Measurements from ENCODE around the gene FAM161A. TPM values are rescaled to one million over a fixed set of nuclear protein-coding genes. Genes with fewer than 3 reads are reported as not detected.

The FAM161A gene
- total RNA-seq, 1 experiment from 2014 or later: 10.1 TPM

- ATAC-seq: peak; percentile 95
- Histone ChIP-seq H3K9me3 (ENCODE audit: control insufficient read depth, insufficient read depth, low read depth, low read length) (no peaks in the 10 kb centered on the region), H3K4me1 (ENCODE audit: control insufficient read depth, insufficient read depth, low read length) (no peaks in the 10 kb centered on the region), H3K4me3 (ENCODE audit: low read depth in 2 of 2, low read length in 2 of 2) (no peak overlapping the region; a peak in 1 of 4 replicates), H3K27ac (ENCODE audit: low read length) (no peak overlapping the region), H3K36me3 (ENCODE audit: control insufficient read depth, insufficient read depth, low read length) (no peaks in the 10 kb centered on the region), H3K27me3 (ENCODE audit: control insufficient read depth, insufficient read depth, low read length) (no peaks in the 10 kb centered on the region; the same call in 1 of the 2 replicates)
- in situ Hi-C loops (cut with HindIII; ENCODE audit: low pct_unique_long_range_greater_than_20kb, low sequenced_read_pairs) (no loop called here), intact Hi-C loops (cut with micrococcal nuclease; ENCODE audit: unreplicated experiment) (loop anchor here (10.0 kb wide), 1 partner anchor 259 kb away; the partner anchor contains the start of gene XPO1)
- POLR2A ChIA-PET: interaction anchor here (0.6 kb wide), 2 partner anchors 101 to 121 kb away, joined by 3 to 4 read pairs; no protein-coding TSS in a partner anchor
- peak; percentile 89 for TF ChIP-seq CTCF (IDR thresholded peaks at IDR 0.05)
- TF ChIP-seq REST (IDR thresholded peaks at IDR 0.05; ENCODE audit: insufficient read depth in 1 of 2, low read depth in 2 of 2, low read length in 1 of 2): no peak
- DNase-seq (ENCODE audit: low read depth, low spot score): peak; percentile 43
- CTCF ChIA-PET: interaction anchor here (0.6 kb wide), 2 partner anchors 58 to 63 kb away, joined by 3 read pairs; no protein-coding TSS in a partner anchor
- no TSS peak for BruUV-seq (replicated peaks)
Observed at GRCh38 chr2:61793389-61793836, 60.4 kb downstream of the FAM161A start.

DNA sequence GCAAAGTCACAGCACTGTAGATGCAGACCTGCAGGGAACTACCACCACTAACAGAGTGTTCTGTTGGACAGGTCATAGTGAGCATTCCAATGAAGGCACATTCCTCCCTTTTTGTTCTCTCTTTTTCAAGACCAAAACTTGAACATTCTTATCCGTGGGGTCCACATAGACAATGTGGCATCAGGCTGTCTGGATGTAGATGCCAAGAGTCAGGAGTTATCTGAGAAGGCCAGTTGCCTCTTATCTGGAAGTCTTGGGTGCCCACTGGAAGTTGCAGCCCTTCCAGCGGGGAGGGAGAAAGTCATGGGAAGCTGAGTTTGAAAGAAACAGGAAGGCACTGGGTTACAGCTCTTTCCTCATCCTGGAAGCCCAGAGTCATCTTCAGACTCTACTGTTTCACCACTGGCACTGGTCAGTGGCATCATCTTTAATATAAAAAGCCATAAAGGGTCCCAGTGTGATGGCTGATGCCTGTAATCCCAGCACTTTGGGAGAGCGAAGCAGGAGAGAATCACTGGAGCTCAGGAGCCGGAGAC lies 61.4 kb downstream of the FAM161A start:
- POLR2A ChIA-PET: no interaction called here
- BruUV-seq (replicated peaks): no TSS peak

More for the DNA sequence above, 61.4 kb downstream of the FAM161A start:
- TF ChIP-seq REST (IDR thresholded peaks at IDR 0.05; ENCODE audit: insufficient read depth in 1 of 2, low read depth in 2 of 2, low read length in 1 of 2) (no peak), TCF7L2 (IDR thresholded peaks at IDR 0.05; ENCODE audit: low read depth, low read length) (no peak), CTCF (IDR thresholded peaks at IDR 0.05) (no peak), POLR2AphosphoS5 (IDR thresholded peaks at IDR 0.05; ENCODE audit: low read depth, low read length) (no peak), SIN3A (IDR thresholded peaks at IDR 0.05; ENCODE audit: borderline replicate concordance, insufficient read depth, low read depth, low read length) (no peak)
- in situ Hi-C loops (cut with HindIII; ENCODE audit: low pct_unique_long_range_greater_than_20kb, low sequenced_read_pairs) (no loop called here), intact Hi-C loops (cut with micrococcal nuclease; ENCODE audit: unreplicated experiment) (loop anchor here (10.0 kb wide), 1 partner anchor 258 kb away; the partner anchor contains the start of gene XPO1)
- Histone ChIP-seq H3K27me3 (ENCODE audit: control insufficient read depth, insufficient read depth, low read length) (no peaks in the 10 kb centered on the region; the same call in 1 of the 2 replicates), H3K4me3 (ENCODE audit: low read depth in 2 of 2, low read length in 2 of 2) (no peak overlapping the region), H3K9me3 (ENCODE audit: control insufficient read depth, insufficient read depth, low read depth, low read length) (no peaks in the 10 kb centered on the region), H3K36me3 (ENCODE audit: control insufficient read depth, insufficient read depth, low read length) (no peaks in the 10 kb centered on the region), H3K27ac (ENCODE audit: low read length) (no peak overlapping the region), H3K4me1 (ENCODE audit: control insufficient read depth, insufficient read depth, low read length) (no peaks in the 10 kb centered on the region)
- ATAC-seq: no peak
- DNase-seq (ENCODE audit: low read depth, low spot score): no peak
- CTCF ChIA-PET: no interaction called here
